ENCODE results near the gene ENPP1.

The ENPP1 gene

GRCh38 chr6:131923356-131923755, 115.5 kb downstream of the ENPP1 start (continued):
- TF ChIP-seq ZFP30 (CRISPR knock-in tag; IDR thresholded peaks at IDR 0.05), result no peak
- TF ChIP-seq ISL1 (CRISPR knock-in tag; IDR thresholded peaks at IDR 0.05), result no peak
- TF ChIP-seq ZNF70 (CRISPR knock-in tag; IDR thresholded peaks at IDR 0.05), result no peak
- no peak for TF ChIP-seq CSDC2 (CRISPR knock-in tag; IDR thresholded peaks at IDR 0.05)

DNA sequence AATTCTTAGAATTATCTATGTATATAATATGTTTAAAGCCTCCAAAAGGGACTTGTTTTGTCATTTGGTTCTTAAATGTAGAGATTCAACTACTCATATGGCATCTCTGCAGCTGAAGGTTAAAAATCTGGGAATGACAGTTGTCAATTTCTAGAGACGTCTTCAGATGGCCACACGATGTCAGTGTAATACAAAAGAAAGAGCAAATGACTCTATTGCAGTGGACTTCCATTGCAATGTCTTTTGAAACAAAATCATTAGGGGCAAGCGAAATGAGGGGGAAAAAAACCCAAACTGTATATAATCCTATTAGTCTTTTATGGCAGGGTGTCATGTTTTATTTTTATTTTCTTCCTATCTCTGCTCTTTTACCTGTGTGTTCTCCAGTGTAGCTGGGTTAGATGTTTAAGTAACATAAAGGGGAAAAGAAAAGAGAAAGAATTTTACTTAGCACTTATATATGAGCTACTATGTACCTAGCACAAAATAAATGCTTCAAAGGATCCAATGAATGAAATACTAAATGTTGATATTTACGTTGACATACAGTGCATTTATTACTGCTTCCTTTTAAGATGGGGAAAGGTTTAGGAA, 117.2 kb downstream of the ENPP1 start:
- TF ChIP-seq ZC3H10 (CRISPR knock-in tag; IDR thresholded peaks at IDR 0.05) (no peak), ZFP3 (CRISPR knock-in tag; IDR thresholded peaks at IDR 0.05) (no peak), ZNF70 (CRISPR knock-in tag; IDR thresholded peaks at IDR 0.05) (no peak), ZNF565 (CRISPR knock-in tag; conservative IDR thresholded peaks at IDR 0.05; ENCODE audit: low read depth) (no peak), SNAI2 (CRISPR knock-in tag; IDR thresholded peaks at IDR 0.05) (no peak), RARB (CRISPR knock-in tag; IDR thresholded peaks at IDR 0.05) (no peak), ISL1 (CRISPR knock-in tag; IDR thresholded peaks at IDR 0.05) (no peak), CSRNP3 (CRISPR knock-in tag; IDR thresholded peaks at IDR 0.05) (no peak), ZNF8 (CRISPR knock-in tag; IDR thresholded peaks at IDR 0.05) (no peak), ARNTL (CRISPR knock-in tag; IDR thresholded peaks at IDR 0.05; ENCODE audit: borderline replicate concordance, low read depth) (no peak), CSDC2 (CRISPR knock-in tag; IDR thresholded peaks at IDR 0.05) (no peak), GLIS3 (CRISPR knock-in tag; IDR thresholded peaks at IDR 0.05) (no peak), TCF4 (CRISPR knock-in tag; IDR thresholded peaks at IDR 0.05; ENCODE audit: borderline replicate concordance) (no peak), PATZ1 (CRISPR knock-in tag; IDR thresholded peaks at IDR 0.05; ENCODE audit: borderline replicate concordance) (no peak), ZFP30 (CRISPR knock-in tag; IDR thresholded peaks at IDR 0.05) (no peak)
- TF ChIP-seq, protein P1, sequence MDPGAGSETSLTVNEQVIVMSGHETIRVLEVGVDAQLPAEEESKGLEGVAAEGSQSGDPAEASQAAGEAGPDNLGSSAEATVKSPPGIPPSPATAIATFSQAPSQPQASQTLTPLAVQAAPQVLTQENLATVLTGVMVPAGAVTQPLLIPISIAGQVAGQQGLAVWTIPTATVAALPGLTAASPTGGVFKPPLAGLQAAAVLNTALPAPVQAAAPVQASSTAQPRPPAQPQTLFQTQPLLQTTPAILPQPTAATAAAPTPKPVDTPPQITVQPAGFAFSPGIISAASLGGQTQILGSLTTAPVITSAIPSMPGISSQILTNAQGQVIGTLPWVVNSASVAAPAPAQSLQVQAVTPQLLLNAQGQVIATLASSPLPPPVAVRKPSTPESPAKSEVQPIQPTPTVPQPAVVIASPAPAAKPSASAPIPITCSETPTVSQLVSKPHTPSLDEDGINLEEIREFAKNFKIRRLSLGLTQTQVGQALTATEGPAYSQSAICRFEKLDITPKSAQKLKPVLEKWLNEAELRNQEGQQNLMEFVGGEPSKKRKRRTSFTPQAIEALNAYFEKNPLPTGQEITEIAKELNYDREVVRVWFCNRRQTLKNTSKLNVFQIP (CRISPR knock-in tag; IDR thresholded peaks at IDR 0.05; ENCODE audit: borderline replicate concordance, low read depth), result no peak
- TF ChIP-seq, protein P2, sequence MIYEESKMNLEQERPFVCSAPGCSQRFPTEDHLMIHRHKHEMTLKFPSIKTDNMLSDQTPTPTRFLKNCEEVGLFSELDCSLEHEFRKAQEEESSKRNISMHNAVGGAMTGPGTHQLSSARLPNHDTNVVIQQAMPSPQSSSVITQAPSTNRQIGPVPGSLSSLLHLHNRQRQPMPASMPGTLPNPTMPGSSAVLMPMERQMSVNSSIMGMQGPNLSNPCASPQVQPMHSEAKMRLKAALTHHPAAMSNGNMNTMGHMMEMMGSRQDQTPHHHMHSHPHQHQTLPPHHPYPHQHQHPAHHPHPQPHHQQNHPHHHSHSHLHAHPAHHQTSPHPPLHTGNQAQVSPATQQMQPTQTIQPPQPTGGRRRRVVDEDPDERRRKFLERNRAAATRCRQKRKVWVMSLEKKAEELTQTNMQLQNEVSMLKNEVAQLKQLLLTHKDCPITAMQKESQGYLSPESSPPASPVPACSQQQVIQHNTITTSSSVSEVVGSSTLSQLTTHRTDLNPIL (CRISPR knock-in tag; IDR thresholded peaks at IDR 0.05; ENCODE audit: low read depth), result no peak
- ATAC-seq, result peak; percentile 89

GRCh38 chr6:131929264-131929663, 121.4 kb downstream of the ENPP1 start:
- ATAC-seq, result no peak
- TF ChIP-seq BACH2 (CRISPR knock-in tag; IDR thresholded peaks at IDR 0.05; ENCODE audit: borderline replicate concordance), result no peak

DNA sequence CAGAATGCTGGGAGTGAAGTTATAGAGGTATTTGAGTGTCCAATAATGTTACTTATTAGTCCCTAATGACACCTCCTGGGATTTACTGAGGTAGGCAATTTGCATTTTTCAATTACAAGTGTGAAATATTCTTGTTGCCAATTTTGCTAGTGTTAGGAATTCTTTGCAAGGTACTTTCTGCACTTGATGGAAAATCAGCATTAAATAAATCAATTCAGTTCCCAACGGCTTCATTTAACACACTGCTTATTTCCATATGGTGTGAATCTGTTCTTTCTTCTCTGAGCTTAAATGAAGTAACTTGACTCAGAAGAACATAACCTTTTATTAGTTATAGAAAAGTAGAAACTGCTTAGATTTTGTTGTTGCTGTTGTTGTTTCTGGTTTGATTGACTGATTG, 122.2 kb downstream of the ENPP1 start:
- no peak for ATAC-seq
- TF ChIP-seq ZNF565 (CRISPR knock-in tag; conservative IDR thresholded peaks at IDR 0.05; ENCODE audit: low read depth), result no peak
- no peak for TF ChIP-seq CSDC2 (CRISPR knock-in tag; IDR thresholded peaks at IDR 0.05)
- no peak for TF ChIP-seq TCF4 (CRISPR knock-in tag; IDR thresholded peaks at IDR 0.05; ENCODE audit: borderline replicate concordance)

DNA sequence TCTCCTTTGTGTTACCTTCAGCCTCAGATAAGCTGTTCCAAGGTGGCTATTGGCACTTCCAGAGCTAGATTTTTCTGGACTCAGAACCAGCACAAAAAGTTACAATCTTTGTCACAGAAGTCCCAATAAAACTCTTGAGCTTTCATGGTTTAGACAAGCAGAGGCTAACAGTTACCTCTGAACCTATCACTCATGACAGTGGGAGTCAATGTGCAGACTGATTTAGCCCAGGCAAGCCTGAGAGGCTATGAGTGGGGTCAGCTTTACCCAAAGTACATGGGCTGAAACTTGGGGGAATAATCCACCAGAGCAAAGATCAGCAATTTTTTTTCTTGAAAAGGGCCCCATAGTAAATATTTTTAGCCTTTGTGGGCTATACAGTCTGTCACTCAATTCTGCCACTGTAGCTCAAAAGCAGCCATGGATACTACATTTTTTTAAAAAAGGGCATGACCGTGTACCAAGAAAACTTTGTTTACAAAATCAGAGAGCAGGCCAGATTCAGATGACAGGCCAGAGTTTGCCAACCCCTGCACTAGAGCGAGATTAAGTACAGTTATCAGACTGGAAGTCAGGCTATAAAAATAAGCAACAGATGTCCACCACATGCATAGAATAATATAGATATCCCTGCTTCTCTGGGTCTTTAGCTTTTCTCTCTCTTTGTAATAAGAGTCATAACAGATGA, 123.4 kb downstream of the ENPP1 start:
- ATAC-seq, result peak; percentile 35; the same call in 1 of the 3 replicates
- TF ChIP-seq, protein P2 (CRISPR knock-in tag; IDR thresholded peaks at IDR 0.05; ENCODE audit: low read depth), result no peak
- TF ChIP-seq ZFP30 (CRISPR knock-in tag; IDR thresholded peaks at IDR 0.05), result no peak
- TF ChIP-seq ZNF8 (CRISPR knock-in tag; IDR thresholded peaks at IDR 0.05), result no peak
- no peak for TF ChIP-seq ESRRG (CRISPR knock-in tag; IDR thresholded peaks at IDR 0.05)
- no peak for TF ChIP-seq TOX (CRISPR knock-in tag; IDR thresholded peaks at IDR 0.05; ENCODE audit: borderline replicate concordance)
- TF ChIP-seq ARNTL (CRISPR knock-in tag; IDR thresholded peaks at IDR 0.05; ENCODE audit: borderline replicate concordance, low read depth), result no peak
- no peak for TF ChIP-seq CSRNP3 (CRISPR knock-in tag; IDR thresholded peaks at IDR 0.05)
- no peak for TF ChIP-seq GLIS3 (CRISPR knock-in tag; IDR thresholded peaks at IDR 0.05)
- TF ChIP-seq BACH2 (CRISPR knock-in tag; IDR thresholded peaks at IDR 0.05; ENCODE audit: borderline replicate concordance), result no peak
- TF ChIP-seq, protein P1 (CRISPR knock-in tag; IDR thresholded peaks at IDR 0.05; ENCODE audit: borderline replicate concordance, low read depth), result no peak
- no peak for TF ChIP-seq OSR1 (CRISPR knock-in tag; IDR thresholded peaks at IDR 0.05)
- no peak for TF ChIP-seq SNAI2 (CRISPR knock-in tag; IDR thresholded peaks at IDR 0.05)
- TF ChIP-seq ZNF565 (CRISPR knock-in tag; conservative IDR thresholded peaks at IDR 0.05; ENCODE audit: low read depth), result no peak

Measured in SK-N-SH treated with all-trans-retinoic acid at 6 μM for 48 hours (cell line).